GM21576 (cell line): Measurements from ENCODE around the gene MOB1A.

ENCODE experiments used
- ATAC-seq: cut with Tn5 transposase; IDR thresholded peaks from one replicate; pipeline ENCODE4 v1.9.1; 2021; ENCODE audit warnings: mild to moderate bottlenecking, moderate library complexity; ENCODE audit not compliant: unreplicated experiment

MOB1A gene

DNA sequence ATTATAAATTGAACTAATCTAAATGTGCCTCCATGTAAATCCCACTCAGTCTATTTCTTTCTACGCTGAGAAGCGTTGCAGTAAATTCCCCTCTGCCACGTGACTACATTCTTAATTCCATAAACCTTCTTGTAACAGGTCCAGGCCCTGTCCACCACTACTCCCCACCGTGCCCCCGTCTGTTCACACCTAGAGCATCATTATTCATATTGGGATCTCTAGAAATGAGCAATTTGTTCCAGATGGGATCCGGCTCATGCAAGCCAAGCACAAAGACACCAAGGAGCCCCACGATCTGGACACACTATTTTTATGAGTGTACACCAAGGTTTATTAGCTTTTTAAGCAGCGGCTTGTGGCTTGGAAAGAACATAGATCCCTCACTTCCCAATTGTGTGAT, 69.1 kb downstream of the MOB1A start:
- ATAC-seq, result no peak

DNA sequence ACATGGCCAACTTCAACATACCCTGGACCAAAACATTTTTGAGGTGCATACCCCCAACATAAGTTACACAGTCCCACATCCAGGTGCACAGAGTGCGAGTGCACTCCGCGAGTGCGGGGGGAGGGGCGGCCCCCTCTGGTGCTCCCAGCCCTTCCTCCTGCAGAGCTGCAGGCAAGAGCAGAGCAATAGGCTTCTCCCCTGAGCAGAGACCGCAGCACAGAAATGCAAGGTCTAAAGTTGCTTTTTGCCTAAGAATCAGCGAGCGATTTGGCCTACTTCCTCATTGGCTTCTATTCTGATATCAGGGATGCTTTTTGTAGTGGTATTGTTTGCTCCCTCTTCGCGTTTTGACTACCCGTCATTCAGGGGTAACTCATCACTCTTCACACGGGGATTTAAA, 71.6 kb downstream of the MOB1A start:
- ATAC-seq, result no peak

DNA sequence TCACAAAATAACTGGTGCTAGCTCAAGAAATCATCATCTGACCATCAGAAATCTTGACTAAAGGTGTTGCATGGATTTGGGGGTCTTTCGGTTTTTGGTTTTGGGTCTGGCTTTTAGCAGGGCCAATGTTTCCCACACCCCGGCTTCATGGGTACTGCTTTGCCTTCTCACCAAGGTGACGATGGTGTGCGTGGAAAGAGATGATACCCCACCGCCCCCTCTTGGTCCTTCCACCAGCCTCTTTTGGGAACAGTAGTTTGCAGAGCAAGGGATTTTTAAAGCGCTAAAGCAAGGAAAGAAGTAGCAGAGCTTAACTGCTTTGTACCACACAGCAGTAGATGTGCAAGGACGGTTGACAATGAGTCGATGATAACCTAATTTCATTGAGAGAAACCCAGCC, 73.3 kb downstream of the MOB1A start:
- no peak for ATAC-seq

DNA sequence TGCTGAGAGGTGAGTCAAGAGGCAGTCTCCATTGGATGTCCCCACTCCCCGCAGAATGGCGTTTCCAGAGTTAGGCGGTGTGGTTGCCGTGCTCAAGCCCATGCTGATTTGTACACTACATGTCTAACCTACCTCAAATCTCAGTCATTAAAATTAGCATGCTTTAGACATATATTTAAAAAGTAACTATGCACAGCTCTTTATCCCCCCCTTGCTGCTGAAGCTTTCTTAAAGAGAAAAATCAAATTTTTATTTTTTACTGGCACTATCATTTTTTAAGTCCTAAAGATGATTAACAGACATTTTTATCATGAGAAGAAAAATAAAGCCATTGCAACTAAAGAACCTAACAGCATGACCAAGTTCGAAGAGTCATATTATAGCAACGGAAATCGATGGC, 73.8 kb downstream of the MOB1A start:
- no peak for ATAC-seq

DNA sequence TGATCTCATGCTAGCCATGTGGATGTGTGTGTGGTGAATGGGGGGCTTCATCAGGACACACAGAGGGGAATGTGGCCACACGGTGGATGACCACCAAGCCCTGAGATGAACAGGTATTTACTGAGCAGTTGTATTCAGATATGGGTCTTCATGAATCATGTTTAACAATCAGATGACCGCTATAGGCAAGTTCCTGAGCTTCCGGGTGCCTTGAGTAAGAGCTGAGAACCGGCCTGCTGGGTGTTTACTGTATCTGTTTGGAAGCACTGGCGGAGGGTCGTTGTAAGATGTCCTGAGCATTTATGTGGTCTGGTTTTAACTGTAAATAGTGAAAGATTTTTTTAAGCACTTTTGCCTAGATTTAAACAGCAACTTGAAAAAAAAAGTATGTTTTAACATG, 74.9 kb downstream of the MOB1A start:
- ATAC-seq, result no peak
